HG03521 (cell line): ENCODE results near the gene SPPL3.
"Not testable (repeated sequence)": the region's sequence is repeated elsewhere in the genome, so short reads cannot be mapped to it uniquely, and the experiment has no call there.

Experiments
- ATAC-seq: cut with Tn5 transposase; IDR thresholded peaks from one replicate; pipeline ENCODE4 v1.9.1; 2021; ENCODE audit warnings: mild to moderate bottlenecking, moderate library complexity; ENCODE audit not compliant: unreplicated experiment

Gene SPPL3

DNA sequence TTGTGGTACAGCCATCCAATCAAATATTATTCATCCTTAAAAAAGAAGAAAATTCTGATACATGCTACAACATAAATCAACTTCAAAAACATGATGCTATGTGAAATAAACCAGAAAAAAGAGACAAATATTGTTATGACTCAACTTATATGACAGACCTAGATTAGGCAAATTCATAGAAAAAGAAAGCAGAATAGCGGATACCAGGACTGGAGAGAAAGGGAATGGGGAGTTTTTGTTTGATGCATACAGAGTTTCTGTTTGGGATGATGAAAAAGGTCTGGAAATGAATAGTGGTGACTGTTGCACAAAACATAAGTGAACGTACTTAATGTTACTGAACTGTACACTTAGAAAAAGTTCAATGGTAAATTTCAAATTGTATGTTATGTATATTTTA, 82.3 kb downstream of the SPPL3 start:
- no peak for ATAC-seq

- ATAC-seq, result no peak
Observed at GRCh38 chr12:120820884-120821510, 83.2 kb downstream of the SPPL3 start.

- ATAC-seq, result no peak
Observed at GRCh38 chr12:120818416-120818815, 85.7 kb downstream of the SPPL3 start.

DNA sequence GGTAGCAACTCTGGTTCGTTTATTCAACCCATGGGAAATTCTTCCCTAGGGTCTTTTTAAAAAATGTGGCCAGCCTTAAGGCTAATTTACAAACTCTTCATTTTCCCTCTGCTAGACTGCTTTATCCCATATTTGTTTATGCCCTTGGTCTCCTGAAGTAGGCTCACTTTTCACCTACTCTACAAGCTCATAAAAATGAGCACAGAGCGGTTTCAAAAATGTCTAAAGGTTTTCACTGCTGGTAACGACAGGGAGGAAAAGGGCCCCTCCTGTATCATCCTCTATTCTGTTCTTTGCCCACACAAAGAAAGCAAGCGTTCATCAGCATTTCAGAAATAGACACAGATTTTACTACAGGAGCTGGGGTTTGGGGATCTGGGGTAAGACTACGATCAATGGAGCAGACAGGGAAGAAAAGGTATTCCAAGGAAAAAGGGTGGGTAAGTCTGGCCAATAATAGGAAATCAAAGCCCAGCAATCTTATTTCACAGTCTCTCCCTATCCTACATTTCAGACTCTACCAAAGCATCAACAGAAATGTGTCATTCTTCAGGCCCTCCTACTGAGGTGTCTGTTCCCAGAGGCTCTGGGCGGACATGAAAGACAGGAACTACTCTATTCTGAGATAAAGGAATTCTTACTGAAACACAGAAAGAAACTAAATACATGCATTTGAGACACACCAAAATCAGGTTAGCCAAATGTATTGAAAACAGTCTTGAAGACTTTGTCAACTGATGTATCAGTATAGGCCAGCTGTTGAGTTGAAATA, 86.4 kb downstream of the SPPL3 start:
- no peak for ATAC-seq

GRCh38 chr12:120816363-120816762, 87.8 kb downstream of the SPPL3 start:
- no peak for ATAC-seq

DNA sequence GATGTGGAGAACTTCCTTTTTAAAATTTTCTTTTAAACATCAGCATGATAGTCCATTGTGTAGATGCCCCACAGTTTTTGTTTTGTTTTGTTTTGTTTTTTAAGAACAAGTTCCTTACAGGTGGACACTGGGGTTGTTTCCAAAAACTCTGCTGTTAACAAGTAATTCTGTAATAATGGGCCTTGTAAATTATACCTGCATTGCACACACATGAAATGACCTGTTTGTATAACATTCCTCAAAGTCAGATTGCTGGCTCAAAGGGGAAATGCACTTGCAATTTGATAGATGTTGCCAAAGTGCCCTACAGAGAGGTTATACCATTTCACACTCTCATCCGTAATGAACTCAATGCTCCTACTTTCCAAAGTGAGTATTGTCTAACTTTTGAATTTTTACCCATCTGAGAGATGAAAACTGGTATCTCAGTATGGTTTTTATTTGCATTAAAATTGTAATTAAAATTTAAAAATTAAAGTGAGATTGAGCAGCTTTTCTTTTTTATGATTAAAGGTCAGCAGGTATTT, 89.2 kb downstream of the SPPL3 start:
- no peak for ATAC-seq

DNA sequence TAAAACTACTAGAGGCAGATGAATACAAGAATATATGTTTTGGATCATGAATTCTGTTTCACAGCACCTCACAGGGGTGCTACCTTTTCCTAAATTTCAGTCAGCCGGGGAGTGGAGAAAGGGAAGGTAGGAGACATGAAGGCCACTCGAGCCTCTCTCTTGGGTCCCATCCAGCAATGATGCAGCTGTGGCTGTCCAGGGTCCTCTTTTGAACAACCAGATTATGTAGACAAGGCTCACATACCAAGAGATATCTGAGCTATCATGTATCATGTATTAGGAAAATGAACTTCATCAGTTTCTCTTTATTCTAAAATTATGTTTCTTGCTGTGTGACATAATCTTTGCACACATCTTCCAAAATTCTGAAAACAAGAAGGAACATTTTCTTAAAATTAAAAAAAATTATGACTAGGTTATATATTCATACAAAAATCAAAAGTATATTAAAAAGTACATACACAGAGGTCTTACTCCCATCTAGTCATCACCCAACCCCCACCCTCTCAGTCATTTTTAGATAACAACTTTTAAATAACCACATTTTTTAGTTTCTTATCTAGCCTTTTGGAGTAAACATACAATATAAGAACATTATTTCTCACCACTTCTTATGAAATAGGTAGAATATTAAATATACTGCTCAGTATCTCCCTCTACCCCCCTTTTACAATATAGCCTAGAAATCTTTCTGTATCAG, 89.8 kb downstream of the SPPL3 start:
- no peak for ATAC-seq

DNA sequence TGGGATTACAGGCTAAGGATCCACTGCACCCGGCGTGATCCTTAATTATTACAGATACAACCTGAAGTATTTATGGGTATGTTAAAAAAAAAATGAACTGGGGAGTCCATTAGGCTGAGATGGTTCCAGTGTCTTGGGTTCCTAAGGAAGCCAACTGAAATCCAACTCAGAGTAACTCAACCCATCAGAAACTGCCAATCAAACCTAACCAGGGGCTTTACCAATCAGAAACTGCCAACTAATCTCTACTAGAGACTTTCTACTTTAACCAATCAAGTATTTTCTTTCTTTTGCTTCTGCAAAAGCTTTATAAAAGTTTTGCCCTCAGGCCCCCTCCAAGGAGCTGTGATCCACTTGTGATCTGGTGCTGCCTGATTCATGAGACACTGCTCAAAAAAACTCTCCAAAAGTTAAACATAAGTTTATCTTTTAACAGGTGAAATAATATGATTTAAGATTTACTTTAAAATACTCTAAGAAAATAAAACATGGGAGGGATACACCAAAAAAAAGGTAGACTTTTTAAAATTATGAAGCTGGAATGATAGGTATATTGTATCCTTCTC, 90.5 kb downstream of the SPPL3 start:
- ATAC-seq, result no peak

GRCh38 chr12:120810021-120810420, 94.1 kb downstream of the SPPL3 start:
- ATAC-seq, result no peak

DNA sequence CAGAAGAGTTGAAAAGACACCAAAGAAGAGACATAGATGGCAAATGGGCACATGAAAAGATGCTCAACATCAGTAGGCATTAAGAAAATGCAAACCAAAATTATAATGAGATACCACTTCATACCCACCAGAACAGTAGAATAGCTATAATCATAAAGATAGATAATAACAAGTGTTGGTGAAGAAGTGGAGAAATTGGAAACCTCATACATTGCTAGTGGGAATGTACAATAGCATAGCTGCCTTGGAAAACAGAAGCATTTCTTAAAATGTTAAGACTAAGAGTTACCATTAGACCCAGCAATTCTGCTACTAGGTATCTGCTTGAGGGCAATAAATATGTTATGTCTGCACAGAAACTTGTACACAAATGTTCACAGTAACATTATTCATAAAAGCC, 99.7 kb downstream of the SPPL3 start:
- ATAC-seq, result no peak

GRCh38 chr12:120801146-120801545, 103.0 kb downstream of the SPPL3 start:
- no peak for ATAC-seq

- ATAC-seq, result no peak
Observed at GRCh38 chr12:120800665-120801064, 103.5 kb downstream of the SPPL3 start.

- ATAC-seq, result no peak
Observed at GRCh38 chr12:120799243-120800045, 104.7 kb downstream of the SPPL3 start.

DNA sequence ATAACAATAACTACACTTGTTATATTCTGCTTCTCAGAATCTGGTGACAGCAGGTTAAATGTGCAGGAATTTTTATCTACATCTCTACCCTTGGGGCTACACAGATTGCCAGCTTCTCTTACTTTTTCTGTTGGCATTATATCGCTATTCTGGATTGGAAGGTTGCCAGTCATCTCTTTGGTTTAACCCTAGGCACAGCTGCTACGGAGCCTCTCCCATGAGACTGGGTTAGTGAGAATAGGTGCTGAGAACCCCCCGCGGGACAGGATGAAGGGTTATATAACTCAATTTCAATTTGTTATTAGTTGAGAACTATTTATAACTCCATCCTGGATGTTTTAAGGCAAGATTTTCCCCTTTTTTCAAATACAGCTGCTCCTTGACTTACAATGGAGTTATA, 105.5 kb downstream of the SPPL3 start:
- ATAC-seq, result no peak

DNA sequence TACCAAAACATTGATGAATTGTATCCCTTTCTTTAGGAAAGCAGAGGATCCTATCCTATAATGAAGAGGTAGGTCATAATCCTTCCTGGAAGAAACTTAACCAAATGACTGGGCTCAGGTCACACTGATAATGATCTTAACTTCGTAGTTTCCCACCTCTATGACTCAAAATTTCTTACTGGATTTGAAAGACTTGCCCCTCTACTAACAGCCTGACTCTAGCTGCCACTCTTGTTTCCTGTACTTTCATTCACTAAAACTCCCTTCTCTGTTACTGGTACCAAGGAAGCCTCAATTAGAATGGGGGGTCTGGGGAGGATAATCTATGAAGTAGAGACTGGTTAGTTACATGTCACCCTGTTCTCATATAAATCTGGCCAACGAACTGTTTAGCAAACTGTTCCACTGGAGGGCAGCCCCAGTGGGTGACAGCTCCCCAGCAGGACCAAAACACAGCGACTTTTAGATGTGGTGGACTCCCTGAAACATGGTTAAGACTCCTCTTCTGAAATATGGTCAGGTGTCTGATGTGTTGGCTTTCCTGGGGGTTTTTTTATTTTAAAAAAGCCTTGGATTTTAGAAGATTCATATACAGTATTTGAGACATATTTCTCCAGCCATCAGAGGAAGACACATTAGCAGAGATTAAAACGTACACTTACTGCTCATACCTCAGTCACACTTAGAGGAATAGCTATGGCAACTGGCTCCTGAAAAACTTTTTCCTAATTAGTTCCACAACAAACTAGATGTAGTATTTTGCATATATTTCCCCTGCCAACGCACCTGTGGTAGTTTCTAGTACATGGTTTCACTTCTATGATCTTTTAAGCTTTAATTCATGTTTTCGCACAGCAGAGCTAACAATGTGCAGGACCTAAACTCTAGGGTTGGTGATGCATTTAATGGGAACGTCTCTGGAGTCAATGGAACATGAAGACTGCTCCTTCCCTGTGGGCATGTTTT, 106.2 kb downstream of the SPPL3 start:
- no peak for ATAC-seq

- ATAC-seq, result no peak
Observed at GRCh38 chr12:120795441-120796178, 108.5 kb downstream of the SPPL3 start.

DNA sequence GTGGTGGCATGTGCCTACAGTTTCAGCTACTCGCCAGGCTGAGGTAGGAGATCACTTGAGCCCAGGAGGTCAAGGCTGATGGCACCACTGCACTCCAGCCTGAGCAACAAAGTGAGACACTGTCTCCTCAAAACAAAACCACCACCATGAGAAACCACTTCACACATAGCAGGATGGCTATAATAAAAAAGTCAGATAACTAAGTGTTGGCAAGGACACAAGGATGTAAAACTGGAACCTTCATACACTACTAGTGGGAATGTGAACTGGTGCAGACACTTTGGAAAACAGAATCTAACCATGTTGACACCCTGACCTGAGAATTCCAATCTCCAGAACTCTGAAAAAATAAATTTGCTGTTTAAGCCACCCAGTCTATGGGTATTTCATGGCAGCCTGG, 110.8 kb downstream of the SPPL3 start:
- no peak for ATAC-seq

GRCh38 chr12:120792456-120792855, 111.7 kb downstream of the SPPL3 start:
- ATAC-seq, result not testable (repeated sequence)

GRCh38 chr12:120791669-120792176, 112.4 kb downstream of the SPPL3 start:
- ATAC-seq, result no peak
